HK-2 (cell line): Measurements from ENCODE around the gene CLDN34.

Source experiments
- DNase-seq: peaks from one replicate; pipeline ENCODE4 v3.0.0-alpha.2; 2018; ENCODE audit not compliant: unreplicated experiment

CLDN34 gene

GRCh38 chrX:9980401-9980800, 13.2 kb downstream of the CLDN34 start:
- DNase-seq: no peak

- no peak for DNase-seq
Measured at GRCh38 chrX:9980927-9981326, 13.8 kb downstream of the CLDN34 start.

DNA sequence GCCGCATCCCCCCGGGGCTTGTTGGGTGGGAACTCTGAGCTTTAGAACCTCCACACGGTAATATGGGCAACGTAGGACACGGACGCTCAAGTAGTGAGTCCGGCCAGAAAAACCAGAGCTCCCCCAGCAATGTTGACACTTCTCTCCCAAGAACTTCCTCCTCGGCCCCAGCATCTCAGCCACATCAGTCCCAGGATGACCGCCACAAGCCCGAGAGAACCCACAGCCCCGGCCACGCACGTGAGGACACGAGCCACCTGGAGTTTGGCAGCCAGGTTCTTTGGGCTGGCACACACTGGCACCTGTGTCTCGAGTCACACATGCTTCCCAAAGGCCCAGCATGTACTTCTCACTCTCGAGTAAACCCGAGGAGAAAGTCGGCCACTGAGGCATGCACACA, 16.3 kb downstream of the CLDN34 start:
- DNase-seq: no peak

GRCh38 chrX:9983846-9984245, 16.7 kb downstream of the CLDN34 start:
- DNase-seq: no peak

- no peak for DNase-seq
Measured at GRCh38 chrX:9988762-9989161, 21.6 kb downstream of the CLDN34 start.

DNA sequence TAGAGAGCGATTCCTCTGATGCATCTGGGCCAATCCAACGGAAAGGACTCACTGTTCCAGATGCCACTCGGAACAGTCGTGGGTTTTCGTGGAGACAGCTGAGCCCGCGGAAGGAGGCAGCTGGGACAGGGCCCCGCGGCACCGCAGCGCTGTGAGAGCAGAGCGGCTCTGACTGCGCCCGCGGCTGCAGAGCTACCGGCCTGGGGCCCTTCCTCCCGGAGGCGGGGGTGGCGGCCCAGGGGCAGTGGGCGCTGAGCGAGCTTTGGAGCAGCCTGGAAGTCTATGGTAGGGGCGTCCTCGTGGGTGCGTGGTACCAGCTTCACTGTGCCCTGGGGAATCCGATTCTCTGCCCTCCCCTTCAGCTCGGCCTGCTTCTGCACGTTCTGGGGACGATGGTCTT, 24.9 kb downstream of the CLDN34 start:
- DNase-seq: no peak

DNA sequence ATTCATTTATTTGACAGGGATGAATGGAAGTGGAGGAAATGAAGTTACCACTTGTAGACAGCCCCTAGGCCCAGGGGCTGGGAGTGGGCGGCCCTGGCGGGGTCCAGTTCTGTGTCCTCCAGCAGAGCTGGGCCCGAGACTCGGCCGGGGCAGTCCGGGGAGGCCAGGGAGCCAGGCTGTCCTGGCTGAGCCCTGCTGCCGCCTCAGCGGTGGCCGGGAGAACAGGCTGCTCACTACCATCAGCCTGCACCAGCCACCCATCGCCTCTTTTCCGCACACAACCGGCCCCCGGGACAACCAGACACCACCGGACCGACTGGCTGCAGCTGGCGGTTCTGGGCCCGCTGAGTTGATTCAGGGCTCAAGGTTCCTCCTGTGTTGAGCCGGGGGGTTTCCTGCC, 25.6 kb downstream of the CLDN34 start:
- no peak for DNase-seq

DNA sequence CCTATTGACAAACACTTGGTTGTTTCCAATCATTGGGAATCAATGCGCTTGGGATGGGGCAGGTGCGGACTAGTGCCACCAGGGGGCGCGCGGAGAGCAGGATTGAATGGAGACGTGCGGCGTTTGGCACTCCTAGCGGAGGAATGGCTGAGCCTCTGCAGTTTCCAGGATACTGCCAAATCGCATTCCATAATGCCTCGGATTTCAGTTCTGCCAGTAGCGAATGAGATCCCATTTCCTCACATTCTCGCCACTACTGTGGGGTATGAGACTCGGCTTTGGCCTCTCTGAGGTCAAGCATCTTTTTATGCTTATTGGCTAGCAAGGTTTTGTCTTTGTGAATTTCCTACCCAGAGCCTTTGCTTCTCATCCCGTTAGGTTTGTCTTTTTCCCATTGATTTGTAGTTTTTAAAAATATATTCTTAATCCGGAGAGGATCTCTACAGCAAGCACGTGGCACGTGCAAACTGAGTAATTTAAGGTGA, 28.7 kb downstream of the CLDN34 start:
- DNase-seq: peak; percentile 70

DNA sequence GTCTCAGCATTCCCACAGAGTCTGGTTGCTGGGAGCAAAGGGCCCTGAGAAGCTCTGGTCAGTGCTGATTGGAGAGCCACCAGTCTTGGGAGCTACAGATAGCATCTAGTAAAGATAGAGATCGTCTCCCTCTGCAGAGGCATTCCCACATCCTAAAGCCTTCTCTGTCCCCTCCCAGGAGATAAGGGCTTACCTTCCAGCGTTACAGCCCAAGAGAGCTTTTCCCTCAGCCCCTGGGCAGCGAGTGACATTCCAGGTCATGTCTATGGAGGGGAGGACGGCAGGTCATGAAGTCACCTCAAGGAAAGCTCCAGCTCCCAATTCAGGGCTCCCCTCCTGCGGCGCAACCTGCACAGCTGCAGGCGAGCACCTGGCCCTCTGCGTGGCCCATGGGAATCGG, 29.9 kb downstream of the CLDN34 start:
- DNase-seq: no peak

DNA sequence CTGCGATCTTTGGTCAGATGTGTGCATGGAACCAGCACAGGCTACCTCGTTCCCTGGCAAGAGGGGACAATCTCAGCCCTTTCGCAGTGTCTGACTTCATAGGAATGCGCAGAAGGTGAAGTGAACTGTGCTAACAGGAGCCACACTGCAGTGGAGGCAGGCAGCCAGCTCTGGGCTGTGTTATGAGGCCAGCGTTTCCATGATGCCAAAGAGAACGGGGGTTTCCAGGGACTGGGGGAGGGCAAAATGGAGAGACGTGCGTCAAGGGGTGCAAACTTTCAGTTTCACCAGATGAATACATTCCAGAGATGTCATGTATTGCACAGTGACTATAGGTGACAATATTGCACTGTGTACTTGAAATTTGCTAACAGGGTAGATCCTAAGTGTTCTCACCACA, 30.4 kb downstream of the CLDN34 start:
- no peak for DNase-seq

GRCh38 chrX:10001496-10001895, 34.3 kb downstream of the CLDN34 start:
- DNase-seq: no peak

DNA sequence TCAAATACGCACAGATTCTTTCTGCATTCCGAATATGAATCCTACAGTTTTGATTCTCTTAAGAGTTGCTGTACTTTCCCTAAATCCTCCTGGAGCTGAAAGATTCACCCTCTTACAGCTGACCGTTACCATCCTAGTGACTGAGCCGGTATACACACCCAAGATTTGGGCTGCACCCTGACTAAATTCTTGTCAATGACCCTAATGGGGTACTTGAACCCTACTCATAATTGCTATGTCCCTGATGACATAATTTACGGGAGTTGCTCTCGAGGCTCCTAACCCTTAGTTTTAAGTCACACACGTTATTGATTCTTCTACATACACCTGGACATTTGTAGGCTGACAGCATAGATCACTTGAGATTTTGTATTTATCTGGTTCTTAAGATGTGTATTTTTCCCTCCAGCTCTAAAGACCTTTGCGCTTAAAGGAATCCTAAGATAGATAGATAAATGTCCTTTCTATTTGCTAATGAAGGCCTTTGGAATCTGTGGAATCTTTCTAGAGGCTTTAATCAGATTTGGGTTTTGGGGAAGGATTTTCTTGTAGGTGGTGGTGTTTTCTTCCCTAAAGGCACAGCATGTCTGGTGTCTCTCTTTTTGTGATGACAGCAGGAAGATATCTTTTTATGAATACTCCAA, 37.8 kb downstream of the CLDN34 start:
- DNase-seq: no peak

DNA sequence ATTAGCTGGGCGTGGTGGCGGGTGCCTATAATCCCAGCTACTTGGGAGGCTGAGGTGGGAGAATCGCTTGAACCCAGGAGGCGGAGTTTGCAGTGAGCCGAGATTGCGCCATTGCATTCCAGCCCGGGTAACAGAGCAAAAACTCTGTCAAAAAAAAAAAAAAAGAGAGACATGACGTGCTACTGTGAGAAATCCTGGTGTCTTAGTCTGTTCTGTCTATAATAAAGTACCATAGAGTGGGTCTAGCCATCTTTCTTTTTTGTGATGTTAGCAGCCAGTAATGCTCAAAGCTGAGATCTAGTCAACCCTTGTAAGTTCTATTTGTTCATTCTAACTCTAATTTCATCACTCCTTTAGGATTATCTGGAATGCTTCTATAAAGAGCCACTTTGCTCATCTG, 38.9 kb downstream of the CLDN34 start:
- no peak for DNase-seq

DNA sequence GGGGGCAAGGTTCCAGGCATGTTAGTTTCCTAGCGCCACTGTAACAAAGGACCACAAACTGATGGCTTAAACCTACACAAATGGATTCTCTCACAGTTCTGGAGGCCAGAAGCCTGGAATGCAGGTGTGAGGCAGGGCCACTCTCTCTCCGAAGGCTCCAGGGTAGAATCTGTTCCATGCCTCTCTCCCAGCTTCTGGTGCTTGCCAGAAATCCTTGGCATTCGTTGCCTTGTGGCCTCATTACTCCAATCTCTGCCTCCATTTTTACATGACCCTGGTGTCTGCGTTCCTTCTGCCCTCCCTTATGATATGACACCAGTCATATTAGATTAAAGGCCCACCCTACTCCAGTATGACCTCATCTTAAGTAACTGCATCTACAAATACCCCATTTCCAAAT, 39.6 kb downstream of the CLDN34 start:
- no peak for DNase-seq

GRCh38 chrX:10007621-10008020, 40.5 kb downstream of the CLDN34 start:
- DNase-seq: no peak

DNA sequence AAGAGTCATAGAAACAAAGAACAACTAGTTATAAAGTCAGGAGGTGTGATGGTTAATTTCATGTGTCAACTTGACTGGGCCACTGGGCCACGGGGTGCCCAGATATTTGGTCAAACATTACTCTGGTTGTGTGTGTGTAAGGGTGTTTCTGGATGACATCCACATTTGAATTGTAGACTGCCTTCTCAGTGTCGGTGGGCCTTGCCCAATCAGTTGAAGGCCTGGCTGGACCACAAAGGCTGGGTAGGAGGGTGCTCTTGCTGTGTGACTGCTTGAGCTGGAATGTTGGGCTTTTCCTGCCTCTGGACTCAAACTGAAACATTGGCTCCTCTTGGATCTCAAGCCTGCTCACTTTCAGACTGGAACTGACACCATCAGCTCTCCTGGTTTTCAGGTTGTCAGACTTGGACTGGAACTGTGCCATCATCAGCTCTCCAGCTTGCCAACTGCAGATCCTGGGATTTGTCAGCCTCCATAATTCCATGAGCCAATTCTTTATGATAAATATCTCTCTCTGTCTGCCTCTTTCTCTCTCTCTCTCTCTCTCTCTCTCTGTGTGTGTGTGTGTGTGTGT, 41.4 kb downstream of the CLDN34 start:
- no peak for DNase-seq

- DNase-seq: no peak
Measured at GRCh38 chrX:10009741-10010140, 42.6 kb downstream of the CLDN34 start.

- no peak for DNase-seq
Measured at GRCh38 chrX:10010686-10011085, 43.5 kb downstream of the CLDN34 start.

- DNase-seq: no peak
Measured at GRCh38 chrX:10011261-10011931, 44.2 kb downstream of the CLDN34 start.

DNA sequence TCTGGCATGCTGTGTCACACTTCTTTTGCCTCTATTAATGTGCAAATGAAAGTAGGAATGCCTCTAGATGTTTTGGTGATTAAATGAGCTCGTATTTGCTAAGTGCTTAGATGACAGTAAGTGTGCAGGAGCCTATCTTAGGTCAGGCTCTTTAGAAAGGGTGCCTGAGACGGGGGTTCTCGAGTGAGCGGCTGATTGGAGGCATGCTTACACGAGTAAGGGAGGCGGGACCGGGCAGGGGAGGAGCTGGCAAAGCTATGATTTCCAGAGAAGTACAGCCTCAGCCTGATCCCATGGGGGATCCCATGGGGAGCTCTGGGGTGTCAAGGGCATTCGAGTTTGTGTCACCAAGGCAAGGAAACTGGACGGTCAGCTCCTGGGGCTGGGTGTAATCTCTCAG, 44.8 kb downstream of the CLDN34 start:
- no peak for DNase-seq

DNA sequence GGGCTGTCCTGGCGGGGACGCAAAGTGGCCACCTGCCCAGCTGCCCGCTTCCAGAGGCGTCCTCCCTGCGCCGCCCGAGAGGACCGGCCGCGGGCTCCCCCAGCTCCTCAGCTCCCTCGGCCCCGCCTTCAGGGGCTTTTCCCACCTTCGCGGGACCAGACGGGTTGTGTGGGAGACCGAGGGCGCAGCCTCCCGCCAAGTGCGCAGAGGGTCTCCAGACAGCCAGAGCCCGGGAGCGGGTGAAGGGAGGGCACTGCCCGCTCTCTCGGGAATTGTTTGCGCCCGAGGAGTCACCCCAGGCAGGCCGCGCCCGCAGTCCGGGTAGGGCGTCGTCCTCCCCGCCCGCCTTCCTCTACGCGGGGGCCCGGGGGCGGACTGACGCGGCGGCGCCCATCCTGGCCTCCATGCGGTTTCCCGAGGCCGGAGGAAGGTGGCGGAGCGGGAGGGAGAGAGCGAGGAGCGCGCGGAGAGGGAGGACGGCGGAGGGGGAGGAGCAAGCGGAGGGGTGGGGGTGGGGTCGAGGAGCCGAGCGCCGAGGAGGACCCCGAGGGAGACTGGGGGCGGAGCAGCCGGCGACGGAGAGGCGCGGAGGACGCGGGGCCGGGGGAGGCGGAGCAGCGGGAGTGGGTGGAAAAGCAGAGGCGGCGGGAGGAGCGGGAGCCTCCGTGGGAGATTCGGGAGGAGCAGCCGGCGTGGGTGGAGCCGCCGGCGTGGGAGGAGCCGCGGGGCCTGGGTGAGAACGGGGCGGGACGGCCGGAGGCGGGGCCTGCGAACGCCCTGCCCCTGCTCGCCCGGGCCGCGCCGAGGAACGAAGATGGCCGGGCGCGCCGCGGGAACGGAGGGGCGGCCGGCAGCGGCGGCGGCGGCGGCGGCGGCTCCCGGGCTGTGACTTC, 47.5 kb downstream of the CLDN34 start:
- peak; percentile 92 for DNase-seq

- no peak for DNase-seq
Measured at GRCh38 chrX:10015355-10015722, 48.2 kb downstream of the CLDN34 start.
